OCI-LY1 (cell line): ENCODE results near the gene ROMO1.
A peak's percentile ranks its signal among the peaks of the same experiment; 100 is the strongest.
"Not testable (repeated sequence)": the region's sequence is repeated elsewhere in the genome, so short reads cannot be mapped to it uniquely, and the experiment has no call there.

Source experiments
- CTCF ChIP-seq: fragments of 200-600 bp; sonication (generic), shearing (Covaris generic); IDR thresholded peaks from 2 replicates; pipeline ENCODE4 v1.5.1; 2017; ENCODE audit warnings: mild to moderate bottlenecking, antibody characterized with exemption, low read length, moderate library complexity, mixed read lengths
- EZH2 ChIP-seq: fragments of 200-600 bp; sonication (generic), shearing (Covaris generic); IDR thresholded peaks from 2 replicates; pipeline ENCODE4 v1.8.0; 2017; ENCODE audit warnings: borderline replicate concordance, mixed run types, mild to moderate bottlenecking, antibody characterized with exemption, low read length, moderate library complexity, mixed read lengths

- peak; percentile 11; the same call in 1 of the 2 replicates for TF ChIP-seq CTCF
- not testable (repeated sequence) for TF ChIP-seq EZH2
Observed at GRCh38 chr20:35686872-35687271, 12.3 kb upstream of the ROMO1 start.
